Measurements from ENCODE around the gene TEX101. TPM values are rescaled to one million over a fixed set of nuclear protein-coding genes. Genes with fewer than 3 reads are reported as not detected.

Gene TEX101
- total RNA-seq, 1 experiment from 2014 or later, result not detected

DNA sequence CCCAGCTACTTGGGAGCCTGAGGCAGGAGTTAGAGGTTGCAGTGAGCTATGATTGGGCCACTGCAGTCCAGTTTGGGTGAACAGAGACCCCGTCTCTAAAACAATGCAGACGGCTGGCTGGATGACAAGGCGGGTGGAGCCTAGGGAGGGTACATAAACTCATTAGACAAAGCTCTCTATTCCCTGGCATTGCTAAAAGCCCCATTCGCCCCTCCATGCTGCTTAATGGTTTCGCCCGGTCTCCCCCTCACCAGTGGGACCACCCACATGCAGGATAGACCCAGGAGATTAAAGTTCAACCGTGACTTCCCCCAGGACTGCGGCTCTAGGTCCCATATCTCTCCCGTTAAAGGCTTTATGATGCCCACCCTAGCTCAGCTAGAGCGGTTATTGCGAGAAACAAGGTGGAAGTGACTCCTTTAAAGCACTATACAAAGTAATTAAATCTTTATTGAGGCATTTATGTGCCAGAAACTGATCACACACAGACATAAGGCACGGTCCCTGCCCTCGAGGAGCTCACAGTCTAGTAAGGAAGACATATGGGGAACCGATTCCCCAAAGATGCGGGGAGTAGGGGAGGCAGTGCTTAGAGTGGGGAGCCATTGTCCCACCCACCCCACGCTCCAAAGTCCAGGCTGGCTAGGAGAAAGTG lies 45.8 kb downstream of the TEX101 start:
- Histone ChIP-seq H2BK20ac (ENCODE audit: low read depth, low read length, poor library complexity, severe bottlenecking) (no peak overlapping the region), H4K91ac (ENCODE audit: insufficient read length, low read depth, low read length) (no peak overlapping the region), H4K8ac (replicated peaks; ENCODE audit: insufficient read length, low read depth, low read length) (no peak overlapping the region), H3T11ph (ENCODE audit: low read length) (no peak overlapping the region), H3K56ac (ENCODE audit: insufficient read length, low read depth, low read length) (no peak overlapping the region), H3K27me3 (ENCODE audit: insufficient read depth, low read length) (no peaks in the 10 kb centered on the region; the same call in 1 of the 2 replicates), H3K23me2 (ENCODE audit: insufficient read length, low read depth, low read length, poor library complexity, severe bottlenecking) (peaks cover 11% of the 10 kb centered on the region), H3K9ac (ENCODE audit: extremely low read depth, insufficient read length, low read length) (no peak overlapping the region), H2AK5ac (ENCODE audit: insufficient read length, low read length) (no peak overlapping the region), H3K4me1 (ENCODE audit: insufficient read depth, low read length) (no peaks in the 10 kb centered on the region; the same call in 1 of the 2 replicates), H2BK120ac (ENCODE audit: low read depth, low read length, poor library complexity, severe bottlenecking) (no peak overlapping the region), H2BK12ac (ENCODE audit: insufficient read length, low read depth, low read length) (no peak overlapping the region), H4K20me1 (ENCODE audit: control insufficient read depth, insufficient read depth, insufficient read length) (no peaks in the 10 kb centered on the region), H4K5ac (ENCODE audit: insufficient read length, low read depth, low read length) (no peak overlapping the region), H3K18ac (ENCODE audit: insufficient read length, low read depth, low read length) (no peak overlapping the region), H2AFZ (ENCODE audit: low read length) (no peak overlapping the region), H3K27ac (ENCODE audit: insufficient read length, low read depth, low read length) (no peak overlapping the region), H3K79me2 (ENCODE audit: insufficient read depth, low read length) (no peaks in the 10 kb centered on the region), H3K14ac (ENCODE audit: insufficient read depth, low read length) (no peak overlapping the region), H3K4ac (ENCODE audit: low read depth, low read length) (no peak overlapping the region), H3K79me1 (ENCODE audit: insufficient read depth, low read depth, low read length, poor library complexity, severe bottlenecking) (no peaks in the 10 kb centered on the region), H2BK15ac (ENCODE audit: low read depth, low read length) (no peak overlapping the region), H3K4me2 (ENCODE audit: insufficient read depth, insufficient read length, low read length) (no peak overlapping the region), H3K9me3 (ENCODE audit: control insufficient read depth, low read depth, low read length) (no peaks in the 10 kb centered on the region), H3K23ac (ENCODE audit: insufficient read length, low read depth, low read length) (no peak overlapping the region), H2BK5ac (ENCODE audit: insufficient read length, low read length) (no peak overlapping the region)
- no CpG with 5 or more reads among the region's 16 CpGs for WGBS (ENCODE audit: extremely low coverage, insufficient read length, low lambda C conversion rate)
- no peaks in the 10 kb centered on the region; a peak in 2 of 7 replicates for H3K36me3 Mint-ChIP-seq (ENCODE audit: insufficient read depth in 1 of 3, low read depth in 3 of 3)
- peaks cover 10 to 18% of the 10 kb centered on the region in 2 experiments for H3K4me1 Mint-ChIP-seq
- peaks cover 40% of the 10 kb centered on the region for H3K27me3 Mint-ChIP-seq (ENCODE audit: low read depth)
- no peak for TF ChIP-seq CTCF (conservative IDR thresholded peaks at IDR 0.05)
- H3K4me3 Mint-ChIP-seq, result no peak overlapping the region
- DNase-seq, result no peak
- no peaks in the 10 kb centered on the region for H3K9me3 Mint-ChIP-seq
- no peak overlapping the region; a peak in 1 of 7 replicates for H3K27ac Mint-ChIP-seq

Data from H9 (cell line).